Transverse colon (tissue), 3 donors: Measurements from ENCODE around the gene CDC42EP3.

Experiments used
- CTCF ChIP-seq, 5 experiments: fragments of 200-600 bp in 3 of 5; fragments of 450-650 bp in 2 of 5; sonication (generic) in 3 of 5; IDR thresholded peaks; 1 replicate in 2 of 5; 2 replicates in 3 of 5; pipeline ENCODE4 v1.5.1; 2016 to 2017; ENCODE audit warnings: antibody characterized with exemption in 5 of 5, inconsistent platforms in 3 of 5, mild to moderate bottlenecking in 2 of 5, moderate library complexity in 1 of 5
- EP300 ChIP-seq: sonication (generic); formaldehyde crosslinking; IDR thresholded peaks from one replicate; pipeline ENCODE4 v1.6.1; 2017; ENCODE audit warnings: antibody characterized with exemption, low read depth

- TF ChIP-seq CTCF (IDR thresholded peaks at IDR 0.05) (no peak), EP300 (no peak)
Measured at GRCh38 chr2:37616677-37617005, 54.8 kb downstream of the CDC42EP3 start.
